ENCODE data around the gene SLC17A7.
"Not testable (repeated sequence)": the region's sequence is repeated elsewhere in the genome, so short reads cannot be mapped to it uniquely, and the experiment has no call there.

Gene SLC17A7

GRCh38 chr19:49453757-49454240 is 12.5 kb upstream of the SLC17A7 start:
- Histone ChIP-seq H3K27me3 (ENCODE audit: insufficient read depth, low read length) (no peaks in the 10 kb centered on the region), H3K9ac (ENCODE audit: low read depth, low read length) (peak overlapping the region; percentile 94), H3K27ac (ENCODE audit: low read depth, low read length) (peak overlapping the region; percentile 97), H3K4me3 (ENCODE audit: low read length) (peak overlapping the region; percentile 81), H3K4me1 (ENCODE audit: insufficient read depth, low read length) (peaks cover 10% of the 10 kb centered on the region; the same call in 1 of the 2 replicates), H3K36me3 (ENCODE audit: insufficient read depth, low read length) (peaks cover 18% of the 10 kb centered on the region), H3K9me3 (ENCODE audit: insufficient read depth, low read depth, low read length) (no peaks in the 10 kb centered on the region)
- WGBS = 41% methylated on average over 10 of the region's 10 CpGs

- no peaks in the 10 kb centered on the region for H3K9me3 ChIP-seq (ENCODE audit: insufficient read depth, low read depth, low read length)
- peak within 1 kb of the TSS; percentile 94 for H3K9ac ChIP-seq (ENCODE audit: low read depth, low read length)
- peak within 1 kb of the TSS; percentile 97 for H3K27ac ChIP-seq (ENCODE audit: low read depth, low read length)
- peaks cover 21% of the 10 kb centered on the region for H3K36me3 ChIP-seq (ENCODE audit: insufficient read depth, low read length)
- peak within 1 kb of the TSS; percentile 81 for H3K4me3 ChIP-seq (ENCODE audit: low read length)
- H3K4me1 ChIP-seq (ENCODE audit: insufficient read depth, low read length) = peaks cover 10% of the 10 kb centered on the region; the same call in 1 of the 2 replicates
- no peaks in the 10 kb centered on the region for H3K27me3 ChIP-seq (ENCODE audit: insufficient read depth, low read length)
- under 1% methylated on average over 66 of the region's 66 CpGs for WGBS
Measured at GRCh38 chr19:49453013-49453756, 11.9 kb upstream of the SLC17A7 start, which contains the start of gene ALDH16A1. TSS of gene ALDH16A1 (plus strand) at chr19:49453225. CDS start at chr19:49453332, 107 bp downstream.

GRCh38 chr19:49451430-49452181 is 10.3 kb upstream of the SLC17A7 start, which contains the start of gene PIH1D1:
TSS of gene PIH1D1 (minus strand) at chr19:49451814. CDS start at chr19:49451574, 240 bp downstream.
- Histone ChIP-seq H3K9ac (ENCODE audit: low read depth, low read length) (peak within 1 kb of the TSS; percentile 94), H3K27me3 (ENCODE audit: insufficient read depth, low read length) (no peaks in the 10 kb centered on the region), H3K36me3 (ENCODE audit: insufficient read depth, low read length) (peaks cover 32% of the 10 kb centered on the region), H3K27ac (ENCODE audit: low read depth, low read length) (peak within 1 kb of the TSS; percentile 97), H3K4me3 (ENCODE audit: low read length) (peak within 1 kb of the TSS; percentile 81), H3K9me3 (ENCODE audit: insufficient read depth, low read depth, low read length) (no peaks in the 10 kb centered on the region), H3K4me1 (ENCODE audit: insufficient read depth, low read length) (peaks cover 13% of the 10 kb centered on the region; the same call in 1 of the 2 replicates)
- WGBS = under 1% methylated on average over 42 of the region's 42 CpGs

GRCh38 chr19:49450405-49450804 is 9.1 kb upstream of the SLC17A7 start:
- Histone ChIP-seq H3K4me3 (ENCODE audit: low read length) (peak overlapping the region; percentile 81), H3K36me3 (ENCODE audit: insufficient read depth, low read length) (peaks cover 34% of the 10 kb centered on the region), H3K4me1 (ENCODE audit: insufficient read depth, low read length) (peaks cover 13% of the 10 kb centered on the region; the same call in 1 of the 2 replicates), H3K9ac (ENCODE audit: low read depth, low read length) (peak overlapping the region; percentile 94; the same call in 1 of the 2 replicates), H3K27ac (ENCODE audit: low read depth, low read length) (no peak overlapping the region), H3K9me3 (ENCODE audit: insufficient read depth, low read depth, low read length) (no peaks in the 10 kb centered on the region), H3K27me3 (ENCODE audit: insufficient read depth, low read length) (no peaks in the 10 kb centered on the region)
- 89% methylated on average over 7 of the region's 7 CpGs for WGBS

GRCh38 chr19:49448432-49448786 is 7.1 kb upstream of the SLC17A7 start:
- no peak overlapping the region for H3K9ac ChIP-seq (ENCODE audit: low read depth, low read length)
- peaks cover 7% of the 10 kb centered on the region; the same call in 1 of the 2 replicates for H3K4me1 ChIP-seq (ENCODE audit: insufficient read depth, low read length)
- WGBS = 95% methylated on average over 6 of the region's 6 CpGs
- no peak overlapping the region for H3K4me3 ChIP-seq (ENCODE audit: low read length)
- H3K27ac ChIP-seq (ENCODE audit: low read depth, low read length) = no peak overlapping the region
- no peaks in the 10 kb centered on the region for H3K9me3 ChIP-seq (ENCODE audit: insufficient read depth, low read depth, low read length)
- H3K27me3 ChIP-seq (ENCODE audit: insufficient read depth, low read length) = no peaks in the 10 kb centered on the region
- peaks cover 34% of the 10 kb centered on the region for H3K36me3 ChIP-seq (ENCODE audit: insufficient read depth, low read length)

- peaks cover 7% of the 10 kb centered on the region; the same call in 1 of the 2 replicates for H3K4me1 ChIP-seq (ENCODE audit: insufficient read depth, low read length)
- no peak overlapping the region for H3K9ac ChIP-seq (ENCODE audit: low read depth, low read length)
- no peaks in the 10 kb centered on the region for H3K9me3 ChIP-seq (ENCODE audit: insufficient read depth, low read depth, low read length)
- WGBS = 89% methylated on average over 32 of the region's 32 CpGs
- no peak overlapping the region for H3K4me3 ChIP-seq (ENCODE audit: low read length)
- H3K27me3 ChIP-seq (ENCODE audit: insufficient read depth, low read length) = no peaks in the 10 kb centered on the region
- H3K36me3 ChIP-seq (ENCODE audit: insufficient read depth, low read length) = peaks cover 34% of the 10 kb centered on the region
- no peak overlapping the region for H3K27ac ChIP-seq (ENCODE audit: low read depth, low read length)
Measured at GRCh38 chr19:49447485-49448431, 6.4 kb upstream of the SLC17A7 start.

- no peak overlapping the region for H3K9ac ChIP-seq (ENCODE audit: low read depth, low read length)
- peaks cover 7% of the 10 kb centered on the region; the same call in 1 of the 2 replicates for H3K4me1 ChIP-seq (ENCODE audit: insufficient read depth, low read length)
- H3K27ac ChIP-seq (ENCODE audit: low read depth, low read length) = no peak overlapping the region
- WGBS = 75% methylated on average over 3 of the region's 3 CpGs
- no peak overlapping the region for H3K4me3 ChIP-seq (ENCODE audit: low read length)
- H3K27me3 ChIP-seq (ENCODE audit: insufficient read depth, low read length) = peaks cover 14% of the 10 kb centered on the region
- H3K36me3 ChIP-seq (ENCODE audit: insufficient read depth, low read length) = peaks cover 34% of the 10 kb centered on the region
- no peaks in the 10 kb centered on the region for H3K9me3 ChIP-seq (ENCODE audit: insufficient read depth, low read depth, low read length)
Measured at GRCh38 chr19:49445997-49446396, 4.7 kb upstream of the SLC17A7 start.

- H3K4me1 ChIP-seq (ENCODE audit: insufficient read depth, low read length) = not testable (repeated sequence)
Measured at GRCh38 chr19:49444100-49444700, 2.9 kb upstream of the SLC17A7 start.

GRCh38 chr19:49443366-49444099 is 2.2 kb upstream of the SLC17A7 start:
- Histone ChIP-seq H3K4me1 (ENCODE audit: insufficient read depth, low read length) (0 out of 2 replicates have a peak, but pooled peaks cover 3% of the 10 kb centered on the region), H3K27ac (ENCODE audit: low read depth, low read length) (peak overlapping the region; percentile 89), H3K36me3 (ENCODE audit: insufficient read depth, low read length) (peaks cover 15% of the 10 kb centered on the region), H3K9ac (ENCODE audit: low read depth, low read length) (peak overlapping the region; percentile 67), H3K4me3 (ENCODE audit: low read length) (peak overlapping the region; percentile 81), H3K27me3 (ENCODE audit: insufficient read depth, low read length) (peaks cover 39% of the 10 kb centered on the region), H3K9me3 (ENCODE audit: insufficient read depth, low read depth, low read length) (no peaks in the 10 kb centered on the region)
- WGBS = under 1% methylated on average over 46 of the region's 47 CpGs

More at GRCh38 chr19:49444100-49444700, 2.9 kb upstream of the SLC17A7 start:
- H3K27ac ChIP-seq (ENCODE audit: low read depth, low read length); H3K9ac ChIP-seq (ENCODE audit: low read depth, low read length); H3K9me3 ChIP-seq (ENCODE audit: insufficient read depth, low read depth, low read length); H3K4me3 ChIP-seq (ENCODE audit: low read length): not testable (repeated sequence)
- Histone ChIP-seq H3K27me3 (ENCODE audit: insufficient read depth, low read length) (peaks cover 32% of the 10 kb centered on the region), H3K36me3 (ENCODE audit: insufficient read depth, low read length) (peaks cover 22% of the 10 kb centered on the region)
- WGBS = 79% methylated on average over 5 of the region's 5 CpGs
